NCI-H446 treated with DMSO at 0.1 percent for 48 hours (cell line): Measurements from ENCODE around the gene NT5E.
"Not testable (repeated sequence)": the region's sequence is repeated elsewhere in the genome, so short reads cannot be mapped to it uniquely, and the experiment has no call there.

ENCODE experiments used
- DNase-seq: peaks from one replicate; lab custom pipeline; 2025; lab: John Stamatoyannopoulos, UW

Gene NT5E

DNA sequence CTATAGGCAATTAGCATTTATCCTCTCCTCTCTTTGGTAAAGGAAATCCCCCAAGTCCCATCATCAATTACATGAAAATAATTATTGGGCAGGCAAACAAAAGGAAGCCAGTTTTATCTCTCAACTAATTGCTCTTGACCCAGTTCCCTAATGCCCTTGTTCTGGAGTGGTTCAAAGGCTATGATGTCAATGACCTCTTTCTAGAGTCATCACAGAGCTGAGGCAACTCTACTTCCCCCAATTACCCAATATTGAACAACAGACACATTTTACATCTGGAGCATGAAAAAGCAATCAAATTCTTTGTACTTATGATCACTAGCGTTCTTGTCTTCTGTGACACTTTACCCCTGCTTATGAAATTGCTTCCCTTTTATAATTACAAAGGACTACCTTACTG is 43.5 kb downstream of the NT5E start:
- DNase-seq: no peak

DNA sequence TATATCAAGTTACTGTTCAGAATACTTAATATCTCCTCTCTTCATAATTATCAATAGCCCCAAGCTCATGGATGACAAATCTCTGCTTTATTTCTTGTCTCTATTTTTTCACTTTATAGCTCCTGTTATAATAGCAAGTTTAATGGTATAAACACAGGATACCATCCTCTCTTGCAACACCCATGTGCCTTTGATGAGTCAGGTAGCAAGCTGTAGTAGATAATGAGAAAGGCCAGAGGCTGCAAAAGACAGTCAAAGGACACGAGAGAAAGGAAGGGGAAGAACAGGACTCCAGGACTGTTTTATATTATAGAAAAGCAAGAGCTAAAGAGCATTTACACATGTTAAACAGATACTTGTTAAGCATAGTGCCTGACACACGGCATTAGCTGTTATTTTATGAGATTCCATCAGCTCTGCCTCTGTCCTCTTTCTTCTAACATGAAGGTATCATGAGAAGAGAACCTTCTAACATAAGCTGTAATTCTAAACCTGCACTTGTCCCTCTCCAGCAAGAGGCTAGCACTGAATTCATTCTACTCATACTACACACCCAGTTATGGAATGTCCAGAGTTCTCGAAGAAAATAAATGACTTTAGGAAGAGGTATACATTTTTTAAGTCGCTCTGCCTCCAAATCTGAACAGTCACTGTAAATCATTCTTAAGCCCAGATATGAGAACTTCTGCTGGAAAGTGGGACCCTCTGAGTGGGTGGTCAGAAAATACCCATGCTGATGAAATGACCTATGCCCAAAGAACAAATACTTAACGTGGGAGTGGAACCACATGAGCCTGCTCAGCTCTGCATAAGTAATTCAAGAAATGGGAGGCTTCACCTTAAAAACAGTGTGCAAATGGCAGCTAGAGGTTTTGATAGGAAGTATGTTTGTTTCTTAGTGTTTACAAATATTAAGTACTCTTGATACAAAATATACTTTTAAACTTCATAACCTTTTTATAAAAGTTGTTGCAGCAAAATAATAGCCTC is 45.0 kb downstream of the NT5E start:
- DNase-seq: no peak

DNA sequence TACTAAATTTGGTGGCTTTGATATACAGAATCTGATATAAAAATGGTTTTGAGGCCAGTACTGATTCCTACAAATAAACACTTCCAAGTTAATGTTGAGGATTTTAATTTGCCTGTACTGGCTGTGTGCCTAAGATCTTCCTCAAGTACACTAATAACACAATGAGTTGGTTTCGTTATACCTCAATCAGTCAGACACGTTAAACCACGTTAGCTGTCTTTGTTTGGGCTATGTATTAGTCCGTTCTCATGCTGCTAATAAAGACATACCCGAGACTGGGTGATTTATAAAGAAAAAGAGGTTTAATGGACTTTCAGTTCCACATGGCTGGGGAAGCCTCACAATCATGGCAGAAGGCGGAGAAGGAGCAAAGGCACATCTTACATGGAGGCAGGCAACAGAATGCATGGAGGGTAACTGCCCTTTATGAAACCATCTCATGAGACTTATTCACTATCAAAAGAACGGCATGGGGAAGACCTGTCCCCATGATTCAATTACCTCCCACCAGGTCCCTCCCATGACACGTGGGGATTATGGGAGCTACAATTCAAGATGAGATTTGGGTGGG is 46.2 kb downstream of the NT5E start:
- DNase-seq: no peak

DNA sequence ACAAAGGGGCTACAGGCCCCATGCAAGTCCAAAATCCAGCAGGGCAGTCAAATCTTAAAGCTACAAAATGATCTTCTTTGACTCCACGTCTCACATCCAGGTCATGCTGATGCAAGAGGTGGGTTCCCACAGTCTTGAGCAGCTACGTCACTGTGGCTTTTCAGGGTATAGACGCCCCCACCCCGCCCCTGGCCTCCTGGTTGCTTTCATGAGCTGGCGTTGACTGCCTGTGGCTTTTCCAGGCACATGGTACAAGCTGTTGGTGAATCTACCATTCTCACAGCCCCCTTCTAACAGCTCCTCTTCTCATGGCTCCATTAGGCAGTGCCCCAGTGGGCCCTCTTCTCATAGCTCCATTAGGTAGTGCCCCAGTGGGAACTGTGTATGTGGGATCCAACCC is 47.0 kb downstream of the NT5E start:
- no peak for DNase-seq

DNA sequence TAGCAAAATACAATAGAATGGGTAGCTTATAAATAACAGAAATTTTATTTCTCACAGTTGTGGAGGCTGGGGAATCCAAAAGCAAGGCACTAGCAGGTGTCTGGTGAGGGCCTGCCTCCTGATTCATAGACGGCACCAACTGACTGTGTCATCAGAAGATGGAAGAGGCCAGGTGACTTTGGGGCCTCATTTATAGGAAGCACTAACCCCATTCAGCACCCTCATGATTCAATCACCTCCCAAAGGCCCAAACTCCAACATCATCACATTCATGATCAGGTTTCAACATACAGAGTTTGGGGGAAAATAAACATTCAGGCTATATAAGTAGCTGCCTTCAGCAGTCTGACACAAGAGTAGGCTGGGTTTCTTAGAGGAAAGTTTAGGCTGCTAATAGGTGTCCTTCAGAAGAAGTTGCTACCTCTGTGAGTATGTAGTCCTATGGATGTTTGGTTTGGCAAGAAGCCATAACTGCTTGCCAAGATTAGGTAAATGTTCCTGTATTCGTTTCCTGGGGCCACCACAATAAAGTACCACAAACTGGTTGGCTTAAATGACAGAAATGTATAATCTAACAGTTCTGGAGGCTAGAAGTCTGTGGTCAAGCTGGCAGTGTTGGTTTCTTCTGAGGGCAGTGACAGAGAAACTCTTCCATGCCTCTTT is 48.8 kb downstream of the NT5E start:
- no peak for DNase-seq

DNA sequence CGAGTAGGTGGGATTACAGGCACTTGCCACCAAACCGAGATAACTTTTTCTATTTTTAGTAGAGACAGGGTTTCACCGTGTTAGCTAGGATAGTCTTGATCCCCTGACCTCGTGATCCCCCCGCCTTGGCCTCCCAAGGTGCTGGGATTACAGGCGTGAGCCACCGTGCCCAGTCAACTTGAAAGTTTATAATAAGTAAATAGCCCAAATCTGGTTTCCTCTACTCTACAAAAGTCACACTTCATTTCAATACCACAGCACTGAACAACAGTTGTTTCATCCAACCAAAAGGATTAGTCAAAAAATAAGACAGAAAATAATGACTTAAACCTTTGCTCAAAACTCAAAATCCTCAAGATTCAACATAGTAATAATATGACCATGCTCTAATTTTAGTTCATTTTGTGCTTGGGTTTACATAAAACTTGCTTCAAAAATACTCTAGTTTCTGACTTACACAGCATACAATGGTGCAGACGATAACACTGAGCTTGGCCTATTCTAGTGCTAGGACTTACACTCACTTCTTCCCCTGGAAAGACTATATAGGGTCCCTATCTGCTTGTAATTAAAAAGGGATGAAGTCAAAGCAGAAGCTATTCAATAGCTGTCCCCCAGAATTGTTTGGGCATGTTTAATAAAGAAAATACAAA is 56.7 kb downstream of the NT5E start:
- no peak for DNase-seq

DNA sequence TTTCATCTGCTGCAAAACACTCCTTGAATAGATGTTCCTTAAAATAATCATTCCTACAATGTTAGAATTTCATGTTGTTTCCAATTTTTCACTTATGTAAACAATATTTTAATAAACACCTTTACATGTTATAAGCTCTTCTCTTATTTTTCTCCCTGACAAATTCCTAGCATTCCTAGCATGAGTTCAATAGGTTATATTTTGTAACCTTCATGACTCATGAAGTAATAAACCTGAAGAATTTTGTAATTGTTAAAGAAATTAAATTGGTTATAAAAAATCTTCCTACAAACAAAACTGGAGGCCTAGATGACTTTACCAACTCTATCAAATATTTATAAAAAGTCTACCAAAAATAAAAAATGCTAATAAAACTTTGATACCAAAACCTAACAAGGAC is 66.3 kb downstream of the NT5E start:
- DNase-seq: no peak

DNA sequence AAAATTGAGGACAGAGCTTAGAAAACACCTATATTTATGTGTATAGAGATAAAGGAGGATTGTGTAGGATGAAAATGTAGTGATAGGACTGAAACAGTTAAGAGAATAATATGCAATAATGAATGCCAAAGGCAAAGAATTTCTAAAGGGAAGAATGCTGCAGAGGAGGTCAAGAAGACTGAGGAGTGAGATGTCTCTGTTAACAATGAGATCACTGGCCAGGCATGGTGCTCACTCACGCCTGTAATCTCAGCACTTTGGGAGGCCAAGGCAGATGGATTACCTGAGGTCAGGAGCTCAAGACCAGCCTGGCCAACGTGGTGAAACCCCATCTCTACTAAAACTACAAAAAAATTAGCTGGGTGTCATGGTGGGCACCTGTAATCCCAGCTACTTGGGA is 74.4 kb downstream of the NT5E start:
- DNase-seq: not testable (repeated sequence)

DNA sequence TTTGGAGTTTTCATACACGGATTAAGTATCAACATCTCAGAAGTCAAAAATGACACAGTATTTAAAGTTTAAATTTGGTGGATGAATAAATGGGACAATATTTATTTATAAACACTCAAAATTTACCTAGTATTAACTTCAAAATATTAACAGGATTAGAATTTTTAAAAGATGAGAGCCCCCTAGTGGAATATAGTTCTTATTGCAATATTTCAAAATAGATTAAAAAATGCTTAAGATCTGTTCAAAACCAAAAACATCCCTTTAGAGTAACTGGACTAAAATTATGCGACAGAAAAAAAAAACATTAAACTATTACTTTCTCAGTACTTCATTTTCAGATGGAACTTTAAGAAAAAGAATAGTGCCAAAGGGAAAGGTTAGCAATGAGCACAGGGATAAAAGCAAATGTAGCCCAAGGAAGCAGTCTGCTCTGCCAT is 87.2 kb downstream of the NT5E start:
- DNase-seq: no peak

DNA sequence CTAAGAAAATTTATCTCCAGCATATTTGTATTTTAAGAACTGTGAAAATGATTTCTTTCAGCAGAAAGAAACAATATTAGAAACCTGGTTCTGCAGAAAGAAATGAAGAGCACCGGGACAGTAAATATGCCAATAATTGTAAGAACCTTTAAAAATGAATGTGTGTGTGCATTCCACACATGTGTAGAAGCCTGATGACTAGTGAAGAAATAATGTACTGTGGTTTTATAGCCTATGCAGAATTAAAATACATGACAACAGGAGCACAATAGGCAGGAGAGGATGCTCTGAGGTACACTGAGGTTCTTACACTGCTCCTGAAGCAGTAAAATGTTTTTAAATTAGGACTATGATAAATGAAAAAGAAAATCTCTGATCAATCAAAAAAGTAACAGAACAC is 94.9 kb downstream of the NT5E start:
- DNase-seq: no peak
